HEK293 (cell line): ENCODE measurements around the gene ARHGAP11B.
"Not testable (repeated sequence)": the region's sequence is repeated elsewhere in the genome, so short reads cannot be mapped to it uniquely, and the experiment has no call there.

Experiments used
- CTCF ChIA-PET: fragments of 350-600 bp; formaldehyde crosslinking; extraction: SDS; loops from one replicate; lab custom pipeline; 2021; ENCODE audit warnings: antibody characterized with exemption; lab: Yijun Ruan, JAX
- POLR2A ChIA-PET: fragments of 300-600 bp; formaldehyde crosslinking; extraction: SDS; loops from one replicate; lab custom pipeline; 2020; ENCODE audit warnings: antibody characterized with exemption, inconsistent platforms; lab: Yijun Ruan, JAX
- H3K27ac ChIP-seq: fragments of 200-500 bp; sonication (Bioruptor generic); 2 replicates; pipeline ENCODE4 v1.5.1; 2014; ENCODE audit warnings: low read depth, low read length, control low read depth, inconsistent platforms; ENCODE audit errors: extremely low read depth
- H3K36me3 ChIP-seq, 2 experiments: fragments of 200-500 bp in 1 of 2; sonication (Bioruptor generic) in 1 of 2; 1 replicate in 1 of 2; 2 replicates in 1 of 2; pipeline ENCODE4 v1.5.1; 2014 to 2017; ENCODE audit warnings: inconsistent platforms in 2 of 2, low read length in 2 of 2; ENCODE audit not compliant: control insufficient read depth in 2 of 2, insufficient read depth in 1 of 2
- H3K4me1 ChIP-seq: fragments of 200-500 bp; sonication (Bioruptor generic); 2 replicates; pipeline ENCODE4 v1.5.1; 2014; ENCODE audit warnings: mild to moderate bottlenecking, low read length, inconsistent platforms; ENCODE audit not compliant: control insufficient read depth, insufficient read depth
- H3K4me3 ChIP-seq: 2 replicates; pipeline ENCODE4 v1.5.1; 2011; ENCODE audit warnings: low read depth, mild to moderate bottlenecking, control low read depth, low read length, moderate library complexity
- H3K9me3 ChIP-seq: fragments of 200-500 bp; sonication (Bioruptor generic); 2 replicates; pipeline ENCODE4 v1.5.1; 2014; ENCODE audit warnings: low read depth, low read length, inconsistent platforms; ENCODE audit not compliant: control insufficient read depth, insufficient read depth
- GFI1B ChIP-seq: fragments of 450-650 bp; formaldehyde crosslinking; IDR thresholded peaks from 2 replicates; pipeline ENCODE4 v1.5.1; 2016; ENCODE audit warnings: missing biosample characterization, missing genetic modification characterization
- GLI2 ChIP-seq: fragments of 450-650 bp; formaldehyde crosslinking; IDR thresholded peaks from 2 replicates; pipeline ENCODE4; 2017; ENCODE audit warnings: missing biosample characterization, missing genetic modification characterization, low read depth, borderline replicate concordance
- KLF8 ChIP-seq: fragments of 450-650 bp; formaldehyde crosslinking; IDR thresholded peaks from 2 replicates; pipeline ENCODE4 v1.5.1; 2016; ENCODE audit warnings: missing biosample characterization, missing genetic modification characterization
- KLF9 ChIP-seq: fragments of 450-650 bp; formaldehyde crosslinking; IDR thresholded peaks from 2 replicates; pipeline ENCODE4 v1.5.1; 2016; ENCODE audit warnings: missing biosample characterization, missing genetic modification characterization, low read depth
- PRDM1 ChIP-seq: fragments of 450-650 bp; formaldehyde crosslinking; IDR thresholded peaks from 2 replicates; pipeline ENCODE4; 2016; ENCODE audit warnings: missing biosample characterization, missing genetic modification characterization
- ZEB2 ChIP-seq: fragments of 450-650 bp; formaldehyde crosslinking; IDR thresholded peaks from 2 replicates; pipeline ENCODE4 v1.5.1; 2016; ENCODE audit warnings: missing biosample characterization, missing genetic modification characterization
- ZFP37 ChIP-seq: fragments of 450-650 bp; formaldehyde crosslinking; IDR thresholded peaks from 2 replicates; pipeline ENCODE4 v1.5.1; 2016; ENCODE audit warnings: missing biosample characterization, missing genetic modification characterization
- ZNF138 ChIP-seq: fragments of 450-650 bp; formaldehyde crosslinking; IDR thresholded peaks from 2 replicates; pipeline ENCODE4 v1.5.1; 2016; ENCODE audit warnings: missing biosample characterization, missing genetic modification characterization, borderline replicate concordance
- ZNF140 ChIP-seq: fragments of 450-650 bp; formaldehyde crosslinking; IDR thresholded peaks from 2 replicates; pipeline ENCODE4 v1.5.1; 2016; ENCODE audit warnings: missing biosample characterization, missing genetic modification characterization
- ZNF174 ChIP-seq: fragments of 450-650 bp; formaldehyde crosslinking; IDR thresholded peaks from 2 replicates; pipeline ENCODE4 v1.5.0; 2017; ENCODE audit warnings: missing biosample characterization, mild to moderate bottlenecking, missing genetic modification characterization
- ZNF214 ChIP-seq: fragments of 450-650 bp; formaldehyde crosslinking; IDR thresholded peaks from 2 replicates; pipeline ENCODE4 v1.5.1; 2017; ENCODE audit warnings: missing biosample characterization, mild to moderate bottlenecking, missing genetic modification characterization, borderline replicate concordance
- ZNF23 ChIP-seq: fragments of 450-650 bp; formaldehyde crosslinking; IDR thresholded peaks from 2 replicates; pipeline ENCODE4 v1.5.1; 2016; ENCODE audit warnings: missing biosample characterization, missing genetic modification characterization, borderline replicate concordance
- ZNF280C ChIP-seq: fragments of 450-650 bp; formaldehyde crosslinking; IDR thresholded peaks from 2 replicates; pipeline ENCODE4 v1.5.1; 2016; ENCODE audit warnings: missing biosample characterization, missing genetic modification characterization
- ZNF302 ChIP-seq: fragments of 450-650 bp; formaldehyde crosslinking; IDR thresholded peaks from 2 replicates; pipeline ENCODE4 v1.5.1; 2016; ENCODE audit warnings: missing biosample characterization, missing genetic modification characterization, low read depth
- ZNF423 ChIP-seq: fragments of 450-650 bp; formaldehyde crosslinking; IDR thresholded peaks from 2 replicates; pipeline ENCODE4 v1.5.1; 2016; ENCODE audit warnings: missing biosample characterization, missing genetic modification characterization
- ZNF571 ChIP-seq: fragments of 450-650 bp; formaldehyde crosslinking; IDR thresholded peaks from 2 replicates; pipeline ENCODE4 v1.5.0; 2017; ENCODE audit warnings: missing biosample characterization, missing genetic modification characterization
- ZNF596 ChIP-seq: fragments of 450-650 bp; IDR thresholded peaks from 2 replicates; pipeline ENCODE4 v1.5.0; 2018; ENCODE audit warnings: missing biosample characterization, mild to moderate bottlenecking, missing genetic modification characterization, moderate library complexity
- ZNF660 ChIP-seq: fragments of 450-650 bp; IDR thresholded peaks from 2 replicates; pipeline ENCODE4 v1.5.1; 2018; ENCODE audit warnings: missing biosample characterization, mild to moderate bottlenecking, missing genetic modification characterization
- ZNF747 ChIP-seq: fragments of 450-650 bp; formaldehyde crosslinking; IDR thresholded peaks from 2 replicates; pipeline ENCODE4 v1.5.1; 2016; ENCODE audit warnings: missing biosample characterization, missing genetic modification characterization
- TF ChIP-seq, protein P1 (sequence below): fragments of 450-650 bp; formaldehyde crosslinking; IDR thresholded peaks from 2 replicates; pipeline ENCODE4 v1.5.1; 2016; ENCODE audit warnings: missing biosample characterization, missing genetic modification characterization
- TF ChIP-seq, protein P2 (sequence below): fragments of 450-650 bp; formaldehyde crosslinking; IDR thresholded peaks from 2 replicates; pipeline ENCODE4 v1.5.1; 2016; ENCODE audit warnings: missing biosample characterization, missing genetic modification characterization, borderline replicate concordance

The ARHGAP11B gene

GRCh38 chr15:30650012-30650929, 24.3 kb downstream of the ARHGAP11B start (continued):
- TF ChIP-seq ZFP37 (tag by site-specific recombination) (no peak), ZNF423 (tag by site-specific recombination) (no peak), ZNF140 (tag by site-specific recombination) (no peak), ZNF23 (tag by site-specific recombination) (no peak), ZNF571 (tag by site-specific recombination) (no peak), KLF8 (no peak), ZNF596 (tag by site-specific recombination) (no peak), ZNF302 (tag by site-specific recombination) (no peak), ZNF214 (tag by site-specific recombination) (no peak)

DNA sequence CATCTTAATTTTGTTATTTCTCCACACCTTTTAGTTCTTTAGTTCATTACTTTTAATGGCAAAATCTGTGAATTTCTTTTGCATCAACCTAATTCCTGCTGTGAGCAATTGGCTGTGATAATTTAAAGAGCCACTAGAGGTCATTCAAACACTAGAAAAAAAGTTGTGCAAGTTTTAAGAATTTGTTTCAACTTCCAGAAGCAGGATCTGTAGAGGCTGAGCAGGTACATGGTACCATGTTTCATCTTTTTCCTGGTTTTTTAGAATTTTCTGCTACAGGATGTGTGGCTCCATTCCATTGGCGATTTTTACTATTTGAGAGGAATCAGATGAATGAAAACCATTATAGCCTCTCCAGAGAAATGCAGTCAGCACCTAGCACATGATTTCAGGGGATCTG, 35.2 kb downstream of the ARHGAP11B start:
- CTCF ChIA-PET, POLR2A ChIA-PET, H3K4me1 ChIP-seq, H3K9me3 ChIP-seq, H3K4me3 ChIP-seq, H3K27ac ChIP-seq: not testable (repeated sequence)
- peaks cover 4 to 17% of the 10 kb centered on the region in 2 experiments; a peak in 2 of 3 replicates for H3K36me3 ChIP-seq

DNA sequence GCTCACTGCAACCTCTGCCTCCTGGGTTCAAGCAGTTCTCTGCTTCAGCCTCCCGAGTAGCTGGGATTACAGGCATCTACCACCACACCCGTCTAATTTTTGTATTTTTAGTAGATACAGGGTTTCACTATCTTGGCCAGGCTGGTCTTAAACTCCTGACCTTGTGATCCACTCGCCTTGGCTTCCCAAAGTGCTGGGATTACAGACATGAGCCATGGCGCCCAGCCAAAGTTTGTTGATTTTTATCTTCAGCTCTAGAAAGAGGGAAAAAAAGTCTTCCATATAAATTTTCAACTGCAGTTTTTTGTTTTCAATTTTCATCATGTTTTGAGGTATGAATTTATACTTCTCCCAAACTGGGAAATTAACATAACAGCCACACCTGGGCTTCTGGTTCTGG, 43.7 kb downstream of the ARHGAP11B start:
- POLR2A ChIA-PET, H3K4me1 ChIP-seq, CTCF ChIA-PET, H3K27ac ChIP-seq, H3K4me3 ChIP-seq, H3K9me3 ChIP-seq: not testable (repeated sequence)
- peaks cover 16 to 23% of the 10 kb centered on the region in 2 experiments; a peak in 2 of 3 replicates for H3K36me3 ChIP-seq

DNA sequence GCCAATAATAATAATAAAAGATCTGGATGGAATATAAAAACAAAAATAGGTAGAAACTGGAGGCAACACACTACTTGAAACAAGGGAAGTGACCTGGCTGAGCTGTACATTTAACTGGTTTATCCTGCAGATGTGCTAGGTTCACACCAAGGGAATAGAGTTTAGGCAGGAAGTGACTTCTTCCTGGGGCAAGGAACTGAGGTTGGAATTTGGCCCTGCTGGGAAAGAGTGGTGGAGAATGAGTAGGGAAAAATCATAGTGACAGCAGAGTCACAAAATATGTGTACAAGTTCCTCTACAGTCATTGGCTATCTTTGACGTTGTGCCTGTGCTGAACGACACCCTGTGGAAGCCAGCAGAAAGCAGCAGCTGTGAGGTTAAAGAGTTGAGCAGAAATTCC, 44.1 kb downstream of the ARHGAP11B start:
- CTCF ChIA-PET: no interaction called here
- Histone ChIP-seq H3K4me1 (no peaks in the 10 kb centered on the region), H3K27ac (no peak overlapping the region), H3K36me3 (peaks cover 16 to 23% of the 10 kb centered on the region in 2 experiments; a peak in 2 of 3 replicates), H3K4me3 (no peak overlapping the region), H3K9me3 (no peaks in the 10 kb centered on the region)
- POLR2A ChIA-PET: no interaction called here
- TF ChIP-seq GFI1B (tag by site-specific recombination) (no peak), ZNF571 (tag by site-specific recombination) (no peak), ZNF660 (tag by site-specific recombination) (no peak), KLF9 (tag by site-specific recombination) (no peak), GLI2 (tag by site-specific recombination) (no peak), ZNF174 (tag by site-specific recombination) (no peak), PRDM1 (tag by site-specific recombination) (no peak), ZEB2 (tag by site-specific recombination) (no peak), ZNF138 (no peak), ZNF280C (tag by site-specific recombination) (no peak), ZNF747 (tag by site-specific recombination) (no peak)
- TF ChIP-seq, protein P1, sequence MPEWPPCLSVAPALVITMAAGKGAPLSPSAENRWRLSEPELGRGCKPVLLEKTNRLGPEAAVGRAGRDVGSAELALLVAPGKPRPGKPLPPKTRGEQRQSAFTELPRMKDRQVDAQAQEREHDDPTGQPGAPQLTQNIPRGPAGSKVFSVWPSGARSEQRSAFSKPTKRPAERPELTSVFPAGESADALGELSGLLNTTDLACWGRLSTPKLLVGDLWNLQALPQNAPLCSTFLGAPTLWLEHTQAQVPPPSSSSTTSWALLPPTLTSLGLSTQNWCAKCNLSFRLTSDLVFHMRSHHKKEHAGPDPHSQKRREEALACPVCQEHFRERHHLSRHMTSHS: no peak
- TF ChIP-seq, protein P2, sequence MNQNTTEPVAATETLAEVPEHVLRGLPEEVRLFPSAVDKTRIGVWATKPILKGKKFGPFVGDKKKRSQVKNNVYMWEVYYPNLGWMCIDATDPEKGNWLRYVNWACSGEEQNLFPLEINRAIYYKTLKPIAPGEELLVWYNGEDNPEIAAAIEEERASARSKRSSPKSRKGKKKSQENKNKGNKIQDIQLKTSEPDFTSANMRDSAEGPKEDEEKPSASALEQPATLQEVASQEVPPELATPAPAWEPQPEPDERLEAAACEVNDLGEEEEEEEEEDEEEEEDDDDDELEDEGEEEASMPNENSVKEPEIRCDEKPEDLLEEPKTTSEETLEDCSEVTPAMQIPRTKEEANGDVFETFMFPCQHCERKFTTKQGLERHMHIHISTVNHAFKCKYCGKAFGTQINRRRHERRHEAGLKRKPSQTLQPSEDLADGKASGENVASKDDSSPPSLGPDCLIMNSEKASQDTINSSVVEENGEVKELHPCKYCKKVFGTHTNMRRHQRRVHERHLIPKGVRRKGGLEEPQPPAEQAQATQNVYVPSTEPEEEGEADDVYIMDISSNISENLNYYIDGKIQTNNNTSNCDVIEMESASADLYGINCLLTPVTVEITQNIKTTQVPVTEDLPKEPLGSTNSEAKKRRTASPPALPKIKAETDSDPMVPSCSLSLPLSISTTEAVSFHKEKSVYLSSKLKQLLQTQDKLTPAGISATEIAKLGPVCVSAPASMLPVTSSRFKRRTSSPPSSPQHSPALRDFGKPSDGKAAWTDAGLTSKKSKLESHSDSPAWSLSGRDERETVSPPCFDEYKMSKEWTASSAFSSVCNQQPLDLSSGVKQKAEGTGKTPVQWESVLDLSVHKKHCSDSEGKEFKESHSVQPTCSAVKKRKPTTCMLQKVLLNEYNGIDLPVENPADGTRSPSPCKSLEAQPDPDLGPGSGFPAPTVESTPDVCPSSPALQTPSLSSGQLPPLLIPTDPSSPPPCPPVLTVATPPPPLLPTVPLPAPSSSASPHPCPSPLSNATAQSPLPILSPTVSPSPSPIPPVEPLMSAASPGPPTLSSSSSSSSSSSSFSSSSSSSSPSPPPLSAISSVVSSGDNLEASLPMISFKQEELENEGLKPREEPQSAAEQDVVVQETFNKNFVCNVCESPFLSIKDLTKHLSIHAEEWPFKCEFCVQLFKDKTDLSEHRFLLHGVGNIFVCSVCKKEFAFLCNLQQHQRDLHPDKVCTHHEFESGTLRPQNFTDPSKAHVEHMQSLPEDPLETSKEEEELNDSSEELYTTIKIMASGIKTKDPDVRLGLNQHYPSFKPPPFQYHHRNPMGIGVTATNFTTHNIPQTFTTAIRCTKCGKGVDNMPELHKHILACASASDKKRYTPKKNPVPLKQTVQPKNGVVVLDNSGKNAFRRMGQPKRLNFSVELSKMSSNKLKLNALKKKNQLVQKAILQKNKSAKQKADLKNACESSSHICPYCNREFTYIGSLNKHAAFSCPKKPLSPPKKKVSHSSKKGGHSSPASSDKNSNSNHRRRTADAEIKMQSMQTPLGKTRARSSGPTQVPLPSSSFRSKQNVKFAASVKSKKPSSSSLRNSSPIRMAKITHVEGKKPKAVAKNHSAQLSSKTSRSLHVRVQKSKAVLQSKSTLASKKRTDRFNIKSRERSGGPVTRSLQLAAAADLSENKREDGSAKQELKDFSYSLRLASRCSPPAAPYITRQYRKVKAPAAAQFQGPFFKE (tag by site-specific recombination): no peak
